HepG2 (cell line): ENCODE measurements around the gene ADGRG6. TPM values are rescaled to one million over a fixed set of nuclear protein-coding genes. Genes with fewer than 3 reads are reported as not detected.

Experiments
- AHDC1 ChIP-seq: sonication (generic); formaldehyde crosslinking; IDR thresholded peaks from 2 replicates; pipeline ENCODE4 v1.5.1; 2020; ENCODE audit warnings: mild to moderate bottlenecking, missing genetic modification reagents, borderline replicate concordance
- CEBPG ChIP-seq: IDR thresholded peaks from 2 replicates; pipeline ENCODE4 v1.6.1; 2016
- CREB1 ChIP-seq, 2 experiments: fragments of 450-650 bp in 1 of 2; IDR thresholded peaks; 2 replicates each; pipeline ENCODE4 v1.6.1; 2016 to 2017; ENCODE audit warnings: control low read depth in 1 of 2, mild to moderate bottlenecking in 1 of 2, missing compliant biosample characterization in 1 of 2, missing genetic modification characterization in 1 of 2
- FOXO4 ChIP-seq: sonication (generic); formaldehyde crosslinking; conservative IDR thresholded peaks from 2 replicates; pipeline ENCODE4 v1.8.1; 2023; ENCODE audit warnings: missing genetic modification reagents
- PHF20 ChIP-seq: sonication (generic); formaldehyde crosslinking; IDR thresholded peaks from 2 replicates; pipeline ENCODE4 v1.5.0; 2020; ENCODE audit warnings: mild to moderate bottlenecking, missing genetic modification reagents
- ZNF407 ChIP-seq: sonication (generic); formaldehyde crosslinking; IDR thresholded peaks from one replicate; pipeline ENCODE4 v1.5.1; 2020; ENCODE audit warnings: mild to moderate bottlenecking, missing genetic modification reagents; ENCODE audit errors: not compliant biosample characterization
- ZNF687 ChIP-seq: sonication (generic); formaldehyde crosslinking; IDR thresholded peaks from 2 replicates; pipeline ENCODE4 v1.5.1; 2020; ENCODE audit warnings: mild to moderate bottlenecking, missing genetic modification reagents, moderate library complexity
- polyA plus RNA-seq, 8 experiments: library from polyadenylated mRNA; depleted of rRNA in 3 of 8; stranded (reverse) in 7 of 8; unstranded in 1 of 8; fragments of >200 nt; fragmentation: Illumina TruSeq in 4 of 8; extraction: Trizol in 4 of 8; gene quantifications; 2 replicates each; pipeline versions ENCODE4 v1.2.1 to v1.2.3, GENCODE V29; 2011 to 2016; ENCODE audit warnings: low read depth in 4 of 8, missing spikeins in 1 of 8, mixed read lengths in 1 of 8; ENCODE audit not compliant: insufficient read depth in 1 of 8
- total RNA-seq, 5 experiments: library from RNA; depleted of rRNA; stranded (reverse); fragments of >200 nt; fragmentation: Illumina TruSeq; extraction: Trizol; gene quantifications; 2 replicates each; pipeline ENCODE4 v1.2.3, GENCODE V29; 2016; ENCODE audit warnings: low read depth in 1 of 5

The ADGRG6 gene
- total and polyA plus RNA-seq, 2 of the 13 experiments (the other 11 are each of a cell fraction or from before 2014, with no cell fraction given) = 129 to 249 TPM

GRCh38 chr6:142279350-142280180 is 22.2 kb upstream of the ADGRG6 start (continued):
- TF ChIP-seq ZNF407 (CRISPR knock-in tag) (no peak), FOXO4 (no peak), CEBPG (CRISPR knock-in tag) (peak; percentile 96), ZNF687 (CRISPR knock-in tag) (no peak), PHF20 (CRISPR knock-in tag) (no peak), CREB1 (IDR thresholded peaks at IDR 0.05) (no peak), CREB1 (CRISPR knock-in tag; IDR thresholded peaks at IDR 0.05) (peak; percentile 68), AHDC1 (CRISPR knock-in tag) (peak; percentile 77; the same call in 1 of the 2 replicates)
